Gastroesophageal sphincter (tissue), 4 donors: ENCODE data around the gene NAAA. TPM values are rescaled to one million over a fixed set of nuclear protein-coding genes. Genes with fewer than 3 reads are reported as not detected.

Source experiments
- ATAC-seq: fragments of 150-250 bp; one replicate; pipeline ENCODE4 v1.9.1; 2016; ENCODE audit warnings: mild to moderate bottlenecking, moderate library complexity
- H3K27ac ChIP-seq, 4 donors: fragments of 200-600 bp; sonication (generic) in 3 of 4; 1 replicate in 3 of 4; 2 replicates in 1 of 4; pipeline ENCODE4 v1.5.1; 2016 to 2019
- H3K27me3 ChIP-seq: fragments of 200-600 bp; sonication (generic); one replicate; pipeline ENCODE4 v1.5.1; 2019
- H3K36me3 ChIP-seq, 2 donors: fragments of 200-600 bp; sonication (generic); one replicate each; pipeline ENCODE4 v1.5.1; 2019; ENCODE audit warnings: control low read depth in 1 of 2
- H3K4me1 ChIP-seq, 3 donors: fragments of 200-600 bp; sonication (generic); 1 replicate in 2 of 3; 2 replicates in 1 of 3; pipeline ENCODE4 v1.5.1; 2016 to 2019; ENCODE audit warnings: control low read depth in 2 of 3
- H3K4me3 ChIP-seq, 2 donors: fragments of 200-600 bp; sonication (generic); one replicate each; pipeline ENCODE4 v1.5.1; 2019; ENCODE audit warnings: mild to moderate bottlenecking in 1 of 2, moderate library complexity in 1 of 2
- H3K9me3 ChIP-seq, 3 donors: fragments of 200-600 bp; sonication (generic); one replicate each; pipeline ENCODE4 v1.5.1; 2017 to 2019; ENCODE audit warnings: control low read depth in 2 of 3
- EP300 ChIP-seq: sonication (generic); formaldehyde crosslinking; IDR thresholded peaks from one replicate; pipeline ENCODE4 v1.6.1; 2017; ENCODE audit warnings: antibody characterized with exemption, mild to moderate bottlenecking
- POLR2A ChIP-seq, 2 donors: fragments of 450-650 bp; IDR thresholded peaks; one replicate each; pipeline ENCODE4 v1.6.1; 2017; ENCODE audit warnings: antibody characterized with exemption in 2 of 2, mild to moderate bottlenecking in 2 of 2, moderate library complexity in 1 of 2
- POLR2AphosphoS5 ChIP-seq: sonication (generic); formaldehyde crosslinking; IDR thresholded peaks from one replicate; pipeline ENCODE4 v1.6.1; 2017; ENCODE audit warnings: antibody characterized with exemption
- WGBS, 2 donors: methylation state at CpG; one replicate each; pipeline ENCODE4 v1.1.5; 2018; ENCODE audit warnings: low coverage in 1 of 2; 5-methylcytosine and 5-hydroxymethylcytosine counted together
- total RNA-seq, 4 donors: library from RNA; depleted of rRNA; stranded (reverse); fragments of >200 nt; gene quantifications; one replicate each; pipeline ENCODE4 v1.1.0, GENCODE V29; 2016
- TF ChIP-seq, protein P1 (sequence below), 4 experiments: fragments of 200-600 bp in 2 of 4; fragments of 450-650 bp in 2 of 4; sonication (generic) in 1 of 4; IDR thresholded peaks; one replicate each; pipeline ENCODE4 v1.5.1; 2017 to 2019; ENCODE audit warnings: antibody characterized with exemption in 4 of 4, mild to moderate bottlenecking in 2 of 4, moderate library complexity in 2 of 4

NAAA gene
- total RNA-seq, 4 donors from 2014 or later = 33.5 to 90.5 (median 35.4) TPM

DNA sequence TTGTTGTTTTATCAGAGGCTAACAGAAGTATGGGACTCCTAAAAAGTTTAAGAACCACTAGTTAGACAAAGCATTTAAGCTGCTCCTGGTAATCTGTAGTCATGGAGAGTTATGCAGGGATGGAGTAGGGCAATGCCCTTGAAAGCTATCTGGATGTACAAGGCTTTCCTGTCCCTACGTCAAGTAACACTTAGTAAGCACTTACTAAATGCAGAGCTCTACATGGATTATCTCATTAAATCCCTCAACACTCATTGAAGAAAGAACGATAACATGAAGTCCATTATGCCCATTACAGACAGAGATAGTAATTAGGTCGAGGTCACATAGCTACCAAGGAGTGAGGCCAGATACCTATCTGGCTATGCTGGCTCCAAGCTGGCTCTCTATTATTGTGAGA is 71.7 kb downstream of the NAAA start:
- H3K9me3 ChIP-seq = no peaks in the 10 kb centered on the region
- no peaks in the 10 kb centered on the region for H3K27me3 ChIP-seq
- H3K4me3 ChIP-seq = no peak overlapping the region
- H3K27ac ChIP-seq = no peak overlapping the region
- H3K4me1 ChIP-seq = no peaks in the 10 kb centered on the region
- 59% methylated on average over 3 of the region's 3 CpGs for WGBS, 2 donors
- no peak for ATAC-seq
- H3K36me3 ChIP-seq = no peaks in the 10 kb centered on the region
- no peak for TF ChIP-seq EP300

DNA sequence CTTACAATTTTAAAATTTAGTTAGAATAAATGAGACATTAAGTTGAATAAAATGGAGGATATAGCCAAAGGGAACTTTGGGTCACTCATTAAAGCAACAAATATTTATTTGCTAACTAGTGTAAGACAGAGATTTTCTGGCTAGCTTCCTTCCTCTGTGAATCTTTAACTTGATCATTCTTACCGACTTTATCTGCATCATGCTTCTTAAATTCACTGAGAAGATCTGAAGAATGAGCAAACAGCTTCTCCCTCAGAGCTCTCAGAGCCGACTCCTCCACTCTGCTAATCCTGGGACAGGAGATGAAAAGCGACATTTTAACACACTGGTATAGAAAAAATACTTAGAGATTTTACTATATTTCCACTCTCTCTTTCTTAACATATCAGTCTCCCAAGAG is 73.7 kb downstream of the NAAA start:
- no peak for TF ChIP-seq EP300
- TF ChIP-seq, protein P1, sequence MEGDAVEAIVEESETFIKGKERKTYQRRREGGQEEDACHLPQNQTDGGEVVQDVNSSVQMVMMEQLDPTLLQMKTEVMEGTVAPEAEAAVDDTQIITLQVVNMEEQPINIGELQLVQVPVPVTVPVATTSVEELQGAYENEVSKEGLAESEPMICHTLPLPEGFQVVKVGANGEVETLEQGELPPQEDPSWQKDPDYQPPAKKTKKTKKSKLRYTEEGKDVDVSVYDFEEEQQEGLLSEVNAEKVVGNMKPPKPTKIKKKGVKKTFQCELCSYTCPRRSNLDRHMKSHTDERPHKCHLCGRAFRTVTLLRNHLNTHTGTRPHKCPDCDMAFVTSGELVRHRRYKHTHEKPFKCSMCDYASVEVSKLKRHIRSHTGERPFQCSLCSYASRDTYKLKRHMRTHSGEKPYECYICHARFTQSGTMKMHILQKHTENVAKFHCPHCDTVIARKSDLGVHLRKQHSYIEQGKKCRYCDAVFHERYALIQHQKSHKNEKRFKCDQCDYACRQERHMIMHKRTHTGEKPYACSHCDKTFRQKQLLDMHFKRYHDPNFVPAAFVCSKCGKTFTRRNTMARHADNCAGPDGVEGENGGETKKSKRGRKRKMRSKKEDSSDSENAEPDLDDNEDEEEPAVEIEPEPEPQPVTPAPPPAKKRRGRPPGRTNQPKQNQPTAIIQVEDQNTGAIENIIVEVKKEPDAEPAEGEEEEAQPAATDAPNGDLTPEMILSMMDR (IDR thresholded peaks at IDR 0.05) = no peak
- no peak for TF ChIP-seq POLR2A (IDR thresholded peaks at IDR 0.05)
- no peak for TF ChIP-seq POLR2AphosphoS5
- no peak for ATAC-seq
- H3K9me3 ChIP-seq = no peaks in the 10 kb centered on the region
- H3K27me3 ChIP-seq = no peaks in the 10 kb centered on the region
- H3K36me3 ChIP-seq = no peaks in the 10 kb centered on the region
- H3K27ac ChIP-seq = no peak overlapping the region
- whole genome bisulfite sequencing, 2 donors = 63 to 70% methylated on average over 3 of the region's 3 CpGs
- H3K4me3 ChIP-seq = no peak overlapping the region
- H3K4me1 ChIP-seq = no peaks in the 10 kb centered on the region

Other genes with a start within 250 kb of the NAAA start
- 100 to 1,000 TPM in 1 of 4 donors, 10 to 100 TPM in 3; 74.4 to 111 (median 87.9) TPM for gene USO1, start 216.4 kb downstream of the NAAA start, total RNA-seq
- not detected for gene PPEF2, start 38.6 kb downstream of the NAAA start, total RNA-seq
- gene SDAD1, start 49.9 kb upstream of the NAAA start, total RNA-seq = 10 to 100 TPM; 35.0 to 42.5 (median 35.7) TPM
- gene CXCL9, start 66.5 kb upstream of the NAAA start, total RNA-seq = under 1 TPM in 2 of 4 donors, not detected in 2; 0.13 to 0.31 TPM
- 1 to 10 TPM in 2 of 4 donors, not detected in 2; 1.7 to 2.1 TPM for gene CXCL10, start 82.5 kb upstream of the NAAA start, total RNA-seq
- gene CXCL11, start 95.1 kb upstream of the NAAA start, total RNA-seq = under 1 TPM in 1 of 4 donors, not detected in 3; 0.59 TPM
- 10 to 100 TPM in 2 of 4 donors, 1 to 10 TPM in 2; 2.3 to 22.6 (median 7.8) TPM for gene ART3, start 133.7 kb upstream of the NAAA start, total RNA-seq
- 10 to 100 TPM; 32.2 to 58.0 (median 40.8) TPM for gene NUP54, start 207.4 kb upstream of the NAAA start, total RNA-seq